Inferior parietal cortex (tissue), 1 donor: ENCODE measurements around the gene MAG.

Source experiments
- DNase-seq: peaks from one replicate; pipeline ENCODE4 v3.0.0-alpha.2; 2016; ENCODE audit errors: extremely low spot score

The MAG gene

DNA sequence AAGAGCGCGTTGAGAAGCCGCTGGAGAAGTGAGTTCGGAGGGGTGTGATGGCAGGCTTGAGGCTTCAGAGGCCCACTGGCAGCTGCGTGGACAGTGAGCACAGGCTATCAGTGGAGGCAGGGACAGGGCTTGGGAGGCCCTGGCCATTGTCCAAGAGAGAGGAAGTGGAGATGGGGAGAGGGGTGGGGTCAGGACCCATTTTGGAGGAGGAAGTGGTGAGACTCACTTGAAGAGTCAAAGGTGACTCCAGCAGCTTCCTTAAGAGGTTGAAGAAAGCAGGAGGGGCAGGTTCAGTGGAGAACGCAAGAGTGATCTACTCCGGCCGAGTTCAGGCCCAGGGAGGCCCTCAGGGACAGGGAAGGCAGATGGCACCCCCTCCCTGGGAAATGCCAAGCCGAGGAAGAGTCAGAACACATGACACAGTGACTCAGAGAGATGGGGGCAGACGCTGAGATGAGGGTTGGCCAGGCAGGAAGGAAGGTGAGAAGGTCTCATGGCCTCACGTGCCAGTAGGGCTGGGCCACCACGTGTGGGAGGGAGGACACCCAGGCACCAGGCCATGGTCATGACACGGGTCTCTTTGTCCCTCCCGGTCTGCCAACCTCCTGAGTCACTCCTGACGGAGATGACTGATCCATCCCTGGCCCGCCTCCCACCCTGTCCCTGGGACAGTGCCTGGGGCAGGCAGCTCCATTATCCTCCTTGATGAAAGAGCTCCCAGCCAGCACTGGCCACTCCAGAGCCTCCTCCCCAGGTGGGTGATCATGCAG, 26.9 kb downstream of the MAG start:
- peak; percentile 54 for DNase-seq

DNA sequence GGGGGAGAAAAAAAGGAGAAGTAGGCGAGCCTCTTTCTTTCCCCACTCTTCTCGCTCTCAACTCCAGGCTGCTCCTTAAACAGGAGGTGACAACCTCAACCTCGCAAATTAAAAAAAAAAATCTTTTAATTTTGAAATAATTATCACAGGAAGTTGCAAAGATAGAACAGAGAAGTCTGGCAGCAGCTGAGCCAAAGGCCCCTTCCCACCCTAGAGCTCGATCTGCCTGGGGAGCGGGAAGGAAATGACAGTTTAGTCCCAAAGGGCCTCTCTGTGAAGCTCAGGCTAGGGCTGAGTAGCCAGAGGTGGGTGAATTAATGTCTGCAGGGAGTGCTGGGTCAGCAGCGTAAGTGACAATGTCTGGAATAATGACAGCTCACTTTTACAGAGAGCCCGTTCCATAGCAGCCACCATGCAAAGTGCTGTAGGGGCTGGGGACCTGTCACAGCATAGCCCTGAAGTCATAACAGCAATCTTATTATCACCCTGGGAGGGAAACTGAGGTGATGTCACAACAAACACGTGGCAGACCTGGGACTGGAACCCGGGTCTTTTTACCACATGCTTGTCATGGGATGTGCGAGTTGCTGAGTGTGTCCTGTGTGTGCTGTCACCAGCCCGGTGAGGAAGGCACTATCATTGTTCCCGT, 28.2 kb downstream of the MAG start:
- no peak for DNase-seq

DNA sequence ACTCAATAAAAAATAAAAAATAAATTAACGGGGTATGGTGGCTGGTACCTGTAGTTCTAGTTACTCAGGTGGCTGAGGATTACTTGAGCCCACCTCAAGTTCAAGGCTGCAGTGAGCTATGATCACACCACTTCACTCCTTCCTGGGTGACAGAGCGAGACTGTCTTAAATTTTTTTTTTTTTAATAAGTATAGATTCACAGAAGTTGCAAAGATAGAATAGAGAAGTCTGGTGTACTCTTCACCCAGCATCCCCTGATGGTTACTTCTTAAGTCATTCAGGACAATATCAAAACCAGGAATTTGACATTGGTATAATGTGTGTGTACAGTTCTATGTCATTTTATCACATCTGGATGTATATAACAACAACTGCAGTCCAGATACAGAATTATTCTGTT, 29.3 kb downstream of the MAG start:
- DNase-seq: no peak

DNA sequence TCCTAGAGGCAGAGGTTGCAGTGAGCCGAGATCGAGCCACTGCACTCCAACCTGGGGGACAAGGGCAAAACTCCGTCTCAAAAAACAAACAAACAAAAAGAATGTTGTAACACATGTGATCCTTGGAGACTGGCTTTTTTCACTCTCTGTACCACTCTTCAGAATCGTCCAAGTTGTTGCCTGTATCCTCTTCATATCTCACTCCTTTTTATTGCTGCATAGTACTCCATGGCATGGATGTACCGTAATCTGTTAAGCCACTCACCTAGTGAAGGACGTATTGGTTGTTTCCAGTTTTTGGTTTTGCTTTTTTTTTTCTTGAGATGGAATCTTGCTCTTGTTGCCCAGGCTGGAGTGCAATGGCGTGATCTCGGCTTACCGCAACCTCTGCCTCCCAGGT, 30.1 kb downstream of the MAG start:
- no peak for DNase-seq

DNA sequence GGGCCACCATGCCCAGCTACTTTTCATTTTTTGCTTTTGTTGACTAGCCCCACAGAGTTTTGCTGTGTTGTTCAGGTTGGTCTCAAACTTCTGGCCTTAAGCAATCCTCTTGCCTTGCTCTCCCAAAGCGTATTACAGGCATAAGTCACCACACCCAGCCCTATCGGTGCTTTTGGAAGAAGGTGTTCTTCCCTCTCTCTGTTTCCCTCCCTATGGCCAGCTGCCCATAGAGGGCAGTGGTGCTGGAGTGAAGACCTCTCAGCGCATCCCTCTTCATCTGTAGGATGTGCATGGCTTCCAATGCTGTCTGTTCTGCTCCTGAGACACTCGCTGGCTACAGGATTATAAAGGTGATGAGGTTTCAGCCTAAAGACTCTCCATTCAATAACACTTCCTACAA, 35.7 kb downstream of the MAG start:
- DNase-seq: no peak

DNA sequence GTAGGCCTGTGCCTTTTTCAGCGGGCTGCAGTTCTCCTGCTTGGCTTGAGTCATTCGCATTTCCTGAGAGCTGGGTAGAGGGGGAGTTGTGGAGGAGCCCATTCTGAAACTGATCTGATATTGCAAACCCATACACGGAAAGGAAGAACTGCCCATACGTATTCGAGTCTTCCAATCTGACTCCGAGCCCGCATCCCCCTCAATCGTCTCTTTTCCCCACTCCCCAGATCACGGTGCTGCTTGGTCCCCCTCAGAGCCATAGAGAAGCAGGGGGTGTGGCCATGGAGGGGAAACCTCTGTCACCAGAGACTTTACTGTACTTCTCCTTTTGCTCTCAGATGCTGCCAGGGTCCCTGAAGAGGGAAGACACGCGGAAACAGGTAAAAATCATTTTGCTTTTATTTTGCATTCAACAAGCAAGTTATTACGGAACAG, 36.9 kb downstream of the MAG start, which contains the start of gene CD22:
TSS of gene CD22 (plus strand) at position 337 of the 435 bp plus-strand sequence. CDS start 2,854 bp downstream, outside the sequence.
- DNase-seq: no peak

DNA sequence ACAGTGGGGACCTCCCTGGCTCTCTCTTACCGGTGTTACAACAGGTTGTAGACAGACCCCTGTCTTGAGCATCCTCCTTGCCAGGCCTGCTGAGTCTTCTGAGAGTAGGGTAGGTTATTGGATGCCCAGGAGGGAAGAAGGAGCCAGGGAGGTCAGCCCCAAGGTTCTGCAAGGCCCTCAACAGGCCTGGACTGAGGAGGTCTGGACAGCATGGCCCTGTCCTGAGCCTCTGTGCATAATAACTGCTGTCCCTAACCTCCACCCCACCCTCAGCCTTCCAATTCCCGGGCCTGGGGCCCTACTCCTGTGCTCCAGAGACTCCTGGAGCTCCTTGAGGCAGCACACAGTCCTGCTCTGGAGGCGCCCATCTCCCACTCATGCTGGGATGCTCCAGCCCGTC, 37.4 kb downstream of the MAG start:
- DNase-seq: no peak

DNA sequence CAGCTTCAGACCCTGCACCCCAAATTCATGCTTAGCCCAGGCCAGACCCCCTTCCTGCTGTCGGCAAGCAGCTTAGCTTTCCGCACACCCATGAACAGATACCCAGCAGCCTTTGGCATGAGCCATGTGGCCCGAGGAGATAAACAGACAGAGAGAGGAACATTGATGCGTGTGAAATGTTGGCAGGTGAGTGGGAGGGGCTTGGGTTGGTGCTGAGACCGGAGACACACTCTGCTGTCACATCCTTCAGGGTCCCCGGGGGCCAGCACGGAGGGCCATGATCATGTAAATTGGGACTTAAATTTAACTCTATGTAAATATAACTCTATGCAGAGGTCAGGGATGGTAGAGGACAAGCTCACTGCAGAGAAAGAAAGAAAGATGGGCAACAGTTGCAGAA, 38.5 kb downstream of the MAG start:
- DNase-seq: no peak

DNA sequence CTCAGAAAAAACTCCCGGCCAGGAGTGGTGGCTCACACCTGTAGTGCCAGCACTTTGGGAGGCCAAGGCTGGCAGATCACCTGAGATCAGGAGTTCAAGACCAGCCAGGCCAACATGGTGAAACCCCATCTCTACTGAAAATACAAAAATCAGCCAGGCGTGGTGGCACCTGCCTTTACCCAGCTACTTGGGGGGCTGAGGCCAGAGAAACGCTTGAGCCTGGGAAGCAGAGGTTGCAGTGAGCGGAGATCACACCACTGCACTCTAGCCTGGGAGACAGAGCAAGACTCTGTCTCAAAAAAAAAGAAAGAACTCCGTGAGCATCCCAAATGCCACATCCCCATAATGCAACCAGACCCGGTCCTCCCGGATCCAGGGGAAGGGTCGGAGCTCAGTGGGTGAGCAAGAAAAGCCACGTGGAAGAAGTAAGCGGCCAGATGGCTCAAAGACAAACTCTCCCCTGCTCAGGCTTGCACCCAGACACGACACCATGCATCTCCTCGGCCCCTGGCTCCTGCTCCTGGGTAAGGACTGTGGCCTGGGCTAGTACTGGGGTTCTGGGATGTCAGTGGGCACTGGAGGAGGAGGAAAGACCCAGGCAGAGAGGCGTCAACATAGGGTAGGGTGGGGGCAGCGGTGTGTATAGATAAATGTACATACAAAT, 39.7 kb downstream of the MAG start:
- DNase-seq: no peak

DNA sequence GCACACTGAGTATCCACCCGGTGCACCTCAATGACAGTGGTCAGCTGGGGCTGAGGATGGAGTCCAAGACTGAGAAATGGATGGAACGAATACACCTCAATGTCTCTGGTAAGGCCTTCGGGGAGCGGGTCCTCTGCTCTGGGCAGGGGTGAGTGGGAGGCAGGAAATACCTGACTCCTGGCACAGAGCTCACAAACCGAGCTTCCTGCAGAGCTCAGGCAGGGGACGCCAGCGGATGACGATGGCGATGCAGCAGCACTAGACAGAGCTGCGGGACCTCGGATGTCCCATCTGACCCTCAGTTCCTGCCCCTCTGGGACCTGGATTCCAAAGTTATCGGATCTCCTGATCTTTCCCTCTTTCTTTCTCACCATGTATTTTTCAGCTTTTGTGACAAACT, 40.9 kb downstream of the MAG start:
- no peak for DNase-seq

DNA sequence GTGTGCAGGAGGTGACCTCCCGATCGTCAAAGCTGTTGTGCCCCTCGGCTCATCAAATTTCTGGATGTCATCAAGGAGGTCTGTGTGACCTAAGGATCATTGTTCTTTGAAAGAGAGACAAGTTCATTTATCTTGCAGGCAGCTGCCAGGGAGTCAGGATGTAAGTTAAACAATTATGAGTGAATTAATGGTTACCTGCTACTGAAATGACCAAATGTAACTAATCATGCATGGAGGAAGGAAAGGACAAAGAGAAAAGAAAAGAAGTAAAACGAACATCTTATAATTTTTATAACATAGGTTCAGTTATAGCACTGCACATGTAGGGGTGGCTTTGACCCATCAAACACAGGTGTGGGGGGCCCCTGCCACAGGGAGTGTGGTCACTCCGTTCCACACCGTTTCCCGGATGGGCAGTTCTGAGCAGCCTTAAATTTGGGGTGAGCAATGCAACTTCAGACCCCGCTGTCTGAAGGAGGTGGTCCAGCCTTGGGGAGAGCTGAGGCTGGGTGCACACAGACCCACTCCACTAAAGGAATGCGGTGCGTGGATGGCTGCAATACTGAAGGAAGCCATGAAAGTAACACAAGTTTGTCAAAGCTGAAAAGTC, 42.3 kb downstream of the MAG start:
- DNase-seq: no peak

DNA sequence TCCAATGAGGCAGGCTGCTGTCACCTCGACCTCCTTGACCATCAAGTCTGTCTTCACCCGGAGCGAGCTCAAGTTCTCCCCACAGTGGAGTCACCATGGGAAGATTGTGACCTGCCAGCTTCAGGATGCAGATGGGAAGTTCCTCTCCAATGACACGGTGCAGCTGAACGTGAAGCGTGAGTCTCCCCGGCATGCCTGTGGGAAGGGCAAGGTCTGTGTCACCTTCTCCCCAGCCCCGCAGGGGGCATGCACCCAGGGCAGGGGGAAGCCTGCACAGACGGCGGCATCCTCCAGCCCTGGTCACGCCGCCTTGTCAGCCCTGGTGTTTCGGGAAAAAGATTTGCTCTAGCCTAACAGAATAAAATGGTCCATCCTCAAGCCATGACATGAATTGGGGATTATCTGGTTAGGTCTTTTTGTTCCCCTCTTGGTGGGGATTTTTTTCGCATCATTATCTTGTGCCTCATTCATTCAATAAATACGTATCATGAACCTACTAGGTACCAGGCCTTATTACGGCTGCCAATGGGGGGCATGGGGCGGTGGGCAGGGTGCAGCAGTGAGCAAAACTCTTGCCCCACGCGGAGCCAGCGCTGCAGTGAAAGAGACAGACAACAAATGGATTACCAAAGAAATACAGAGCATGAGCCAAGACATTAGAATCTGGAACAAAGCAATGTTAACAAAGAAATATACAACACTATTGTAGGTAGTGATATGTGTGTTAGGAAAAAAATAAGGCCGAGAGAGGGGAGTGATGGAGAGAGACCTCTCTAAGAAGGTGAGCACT, 44.4 kb downstream of the MAG start:
- DNase-seq: no peak

DNA sequence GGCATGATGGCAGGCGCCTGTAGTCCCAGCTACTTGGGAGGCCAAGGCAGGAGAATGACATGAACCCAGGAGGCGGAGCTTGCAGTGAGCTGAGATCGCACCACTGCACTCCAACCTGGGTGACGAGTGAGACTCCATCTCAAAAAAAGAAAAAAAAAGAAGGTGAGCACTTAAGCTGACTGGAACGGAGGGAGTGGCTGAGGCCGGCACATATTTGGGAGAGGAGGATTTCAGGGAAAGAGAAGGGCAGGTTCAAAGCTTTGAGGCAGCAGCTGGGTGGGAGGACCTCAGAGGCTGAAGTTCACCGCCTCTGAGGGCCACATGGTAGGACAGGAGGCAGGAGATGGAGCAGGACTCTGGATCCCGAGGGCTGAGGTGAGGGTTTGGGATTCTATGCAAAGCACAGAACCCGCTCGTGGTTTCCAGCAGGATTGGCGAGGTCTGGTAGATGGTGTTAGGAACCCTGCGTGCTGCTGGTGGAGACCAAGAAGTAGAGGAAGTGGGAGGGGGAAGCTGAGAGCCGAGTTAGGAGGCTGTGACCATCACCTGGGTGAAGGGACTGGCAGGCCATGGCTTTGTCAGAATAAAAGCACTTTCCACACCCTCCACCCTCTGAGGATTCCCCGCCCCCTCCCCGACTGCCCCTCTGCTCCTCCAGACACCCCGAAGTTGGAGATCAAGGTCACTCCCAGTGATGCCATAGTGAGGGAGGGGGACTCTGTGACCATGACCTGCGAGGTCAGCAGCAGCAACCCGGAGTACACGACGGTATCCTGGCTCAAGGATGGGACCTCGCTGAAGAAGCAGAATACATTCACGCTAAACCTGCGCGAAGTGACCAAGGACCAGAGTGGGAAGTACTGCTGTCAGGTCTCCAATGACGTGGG, 45.4 kb downstream of the MAG start:
- no peak for DNase-seq

DNA sequence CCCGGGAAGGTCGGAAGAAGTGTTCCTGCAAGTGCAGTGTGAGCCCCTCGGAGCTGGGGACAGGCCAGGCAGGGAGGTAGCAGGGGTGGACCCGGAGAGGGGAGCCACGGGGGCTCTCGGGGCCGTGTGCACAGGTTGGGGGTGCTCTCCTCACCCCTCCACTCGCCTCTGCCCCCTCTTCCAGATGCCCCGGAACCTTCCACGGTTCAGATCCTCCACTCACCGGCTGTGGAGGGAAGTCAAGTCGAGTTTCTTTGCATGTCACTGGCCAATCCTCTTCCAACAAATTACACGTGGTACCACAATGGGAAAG, 46.0 kb downstream of the MAG start:
- no peak for DNase-seq

DNA sequence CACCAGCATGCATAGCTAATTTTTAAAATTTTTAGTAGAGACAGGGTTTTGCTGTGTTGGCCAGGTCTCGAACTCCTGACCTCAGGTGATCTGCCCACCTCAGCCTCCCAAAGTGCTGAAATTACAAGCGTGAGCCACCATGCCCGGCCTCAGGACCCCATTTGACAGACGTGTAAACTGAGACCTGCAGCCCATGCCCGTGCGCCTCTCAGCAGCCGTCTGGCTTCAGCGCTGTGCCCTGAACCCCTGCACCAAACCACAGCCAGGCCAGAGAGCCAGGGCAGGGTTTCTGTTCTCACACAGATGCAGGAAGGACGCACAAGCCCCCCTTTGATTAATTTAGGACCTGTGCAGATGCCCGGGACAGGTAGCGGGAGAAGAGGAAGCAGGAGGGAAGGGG, 48.5 kb downstream of the MAG start:
- DNase-seq: no peak

DNA sequence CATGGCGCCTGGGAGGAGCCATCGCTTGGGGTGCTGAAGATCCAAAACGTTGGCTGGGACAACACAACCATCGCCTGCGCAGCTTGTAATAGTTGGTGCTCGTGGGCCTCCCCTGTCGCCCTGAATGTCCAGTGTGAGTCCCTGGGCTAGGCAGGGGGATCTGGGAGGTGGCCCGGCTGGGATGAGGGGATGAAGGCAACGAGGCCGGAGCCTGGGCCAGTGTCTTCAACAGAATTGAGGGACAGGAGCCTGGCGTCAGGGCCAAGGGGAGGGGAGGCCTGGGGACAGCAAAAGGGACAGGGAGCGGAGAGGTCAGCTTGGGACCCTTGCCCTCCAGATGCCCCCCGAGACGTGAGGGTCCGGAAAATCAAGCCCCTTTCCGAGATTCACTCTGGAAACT, 49.0 kb downstream of the MAG start:
- DNase-seq: no peak

DNA sequence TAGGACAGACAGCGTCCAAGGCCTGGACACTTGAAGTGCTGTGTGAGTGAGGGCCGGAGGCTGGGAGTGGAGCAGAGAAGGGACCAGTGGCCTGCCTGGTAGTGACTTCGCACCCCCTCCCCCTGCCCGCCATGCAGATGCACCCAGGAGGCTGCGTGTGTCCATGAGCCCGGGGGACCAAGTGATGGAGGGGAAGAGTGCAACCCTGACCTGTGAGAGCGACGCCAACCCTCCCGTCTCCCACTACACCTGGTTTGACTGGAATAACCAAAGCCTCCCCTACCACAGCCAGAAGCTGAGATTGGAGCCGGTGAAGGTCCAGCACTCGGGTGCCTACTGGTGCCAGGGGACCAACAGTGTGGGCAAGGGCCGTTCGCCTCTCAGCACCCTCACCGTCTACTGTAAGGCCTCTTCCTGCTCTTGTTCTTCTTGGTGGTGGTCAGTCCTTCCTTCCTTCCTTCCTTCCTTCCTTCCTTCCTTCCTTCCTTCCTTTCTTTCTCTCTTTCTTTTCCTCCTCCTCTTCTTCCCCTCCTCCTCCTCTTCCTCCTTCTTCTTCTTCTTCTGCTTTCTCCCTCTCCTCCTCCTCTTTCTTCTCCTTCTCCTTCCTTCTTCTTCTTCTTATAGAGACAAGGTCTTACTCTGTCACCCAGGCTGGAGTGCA, 49.7 kb downstream of the MAG start:
- DNase-seq: no peak

DNA sequence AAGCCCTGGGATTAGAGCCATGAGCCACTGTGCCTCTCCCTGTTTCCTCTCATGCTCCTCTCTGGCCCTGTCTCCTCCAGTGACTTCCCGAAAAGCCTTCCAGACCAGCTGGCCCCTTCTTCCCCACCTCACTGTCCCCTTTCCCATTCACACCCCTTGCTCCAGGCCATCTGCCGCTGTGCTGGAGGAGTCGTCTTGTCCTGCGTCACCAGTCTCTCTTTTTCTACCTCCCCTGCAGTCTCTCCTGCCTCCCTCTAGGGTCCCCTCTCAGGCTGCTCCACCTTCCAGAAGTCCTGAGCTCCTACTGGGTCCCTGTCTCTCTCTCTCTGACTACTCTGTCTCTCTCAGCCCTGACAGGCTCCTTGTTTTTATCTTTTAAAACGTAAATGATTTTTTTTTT, 50.5 kb downstream of the MAG start:
- DNase-seq: no peak

DNA sequence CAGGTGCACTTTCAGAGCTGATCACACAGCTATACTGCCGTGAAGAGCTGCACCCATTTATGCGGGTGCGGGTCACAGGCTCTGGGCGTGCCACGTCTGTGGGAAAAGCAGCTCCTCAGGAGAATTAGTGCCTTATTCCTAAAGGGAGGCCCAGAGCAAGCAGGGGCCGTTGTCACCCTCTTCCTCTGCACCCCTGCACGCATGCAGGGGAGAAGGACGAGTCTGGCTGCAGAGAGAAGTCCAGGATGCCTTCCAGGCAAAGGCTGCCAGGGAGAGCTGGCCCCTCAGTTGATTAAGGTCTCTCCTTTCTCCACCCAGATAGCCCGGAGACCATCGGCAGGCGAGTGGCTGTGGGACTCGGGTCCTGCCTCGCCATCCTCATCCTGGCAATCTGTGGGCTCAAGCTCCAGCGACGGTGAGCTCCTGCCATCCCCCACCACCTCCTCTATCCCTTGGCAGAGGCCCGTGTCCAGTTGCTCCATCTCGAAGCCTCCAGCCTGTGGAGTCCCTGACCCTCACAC, 52.6 kb downstream of the MAG start:
- no peak for DNase-seq

DNA sequence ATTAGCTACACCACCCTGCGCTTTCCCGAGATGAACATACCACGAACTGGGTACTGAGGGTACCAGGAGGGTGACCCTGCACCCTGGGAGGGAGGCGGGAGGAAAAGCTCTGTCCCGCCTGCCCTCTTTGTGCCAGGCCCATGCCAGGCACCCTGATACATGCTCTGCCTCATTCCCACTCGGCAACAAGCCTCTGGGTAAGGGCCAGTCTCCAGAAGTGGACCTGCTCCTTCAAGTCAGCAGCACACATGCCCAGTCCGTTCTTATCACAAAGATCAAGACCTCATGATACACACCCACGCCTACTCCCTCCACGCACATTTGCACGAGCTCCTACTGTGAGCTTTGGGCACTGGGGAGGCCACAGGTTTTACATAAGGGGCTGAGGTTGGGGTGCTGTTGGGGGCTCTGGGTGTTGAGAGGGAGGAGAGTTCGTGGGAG, 53.7 kb downstream of the MAG start:
- DNase-seq: no peak
